Measurements from ENCODE around the gene PTER.

PTER gene

GRCh38 chr10:16545116-16545736, 108.4 kb downstream of the PTER start:
- no peak for DNase-seq

GRCh38 chr10:16547973-16548372, 111.2 kb downstream of the PTER start:
- no peak for DNase-seq

GRCh38 chr10:16559236-16559773, 122.5 kb downstream of the PTER start:
- no peak for DNase-seq

- DNase-seq, result no peak
These were observed 126.1 kb downstream of the PTER start for GRCh38 chr10:16562891-16563290.
